ENCODE measurements around the gene CWC25. TPM values are rescaled to one million over a fixed set of nuclear protein-coding genes. Genes with fewer than 3 reads are reported as not detected.

CWC25 gene
- total RNA-seq, 1 donor from 2014 or later: 8.7 TPM

- TF ChIP-seq CTCF (IDR thresholded peaks at IDR 0.05; ENCODE audit: borderline replicate concordance): no peak
- H3K9me3 ChIP-seq (replicated peaks): no peaks in the 10 kb centered on the region
- intact Hi-C loops (cut with micrococcal nuclease): no loop called here
- peaks cover 44% of the 10 kb centered on the region for H3K36me3 ChIP-seq
- H3K27me3 ChIP-seq (ENCODE audit: low read depth): no peaks in the 10 kb centered on the region
- H3K4me1 ChIP-seq: peaks cover 34% of the 10 kb centered on the region
- peak within 1 kb of the TSS; percentile 72 for H3K4me3 ChIP-seq
- DNase-seq: peak; percentile 94
- peak within 1 kb of the TSS; percentile 97 for H3K27ac ChIP-seq (replicated peaks)
Observed at GRCh38 chr17:38853292-38854219, 28.4 kb upstream of the CWC25 start, which contains the start of gene RPL23. Gene RPL23 (minus strand): TSS chr17:38853721. CDS start chr17:38853710, 11 bp downstream.

GRCh38 chr17:38852771-38853291 lies 27.7 kb upstream of the CWC25 start:
- peak overlapping the region; percentile 97 for H3K27ac ChIP-seq (replicated peaks)
- intact Hi-C loops (cut with micrococcal nuclease): no loop called here
- peaks cover 34% of the 10 kb centered on the region for H3K4me1 ChIP-seq
- no peaks in the 10 kb centered on the region for H3K9me3 ChIP-seq (replicated peaks)
- no peak for DNase-seq
- no peaks in the 10 kb centered on the region for H3K27me3 ChIP-seq (ENCODE audit: low read depth)
- no peak for TF ChIP-seq CTCF (IDR thresholded peaks at IDR 0.05; ENCODE audit: borderline replicate concordance)
- peak overlapping the region; percentile 72 for H3K4me3 ChIP-seq
- peaks cover 51% of the 10 kb centered on the region for H3K36me3 ChIP-seq

GRCh38 chr17:38851434-38851833 lies 26.3 kb upstream of the CWC25 start:
- Histone ChIP-seq H3K27ac (replicated peaks) (no peak overlapping the region), H3K9me3 (replicated peaks) (no peaks in the 10 kb centered on the region), H3K4me3 (peak overlapping the region; percentile 72), H3K36me3 (peaks cover 62% of the 10 kb centered on the region), H3K27me3 (ENCODE audit: low read depth) (no peaks in the 10 kb centered on the region), H3K4me1 (peaks cover 34% of the 10 kb centered on the region)
- intact Hi-C loops (cut with micrococcal nuclease): no loop called here
- DNase-seq: no peak
- no peak for TF ChIP-seq CTCF (IDR thresholded peaks at IDR 0.05; ENCODE audit: borderline replicate concordance)

- H3K36me3 ChIP-seq: peaks cover 62% of the 10 kb centered on the region
- intact Hi-C loops (cut with micrococcal nuclease): no loop called here
- H3K4me3 ChIP-seq: no peak overlapping the region
- no peak for DNase-seq
- H3K4me1 ChIP-seq: peaks cover 34% of the 10 kb centered on the region
- no peak for TF ChIP-seq CTCF (IDR thresholded peaks at IDR 0.05; ENCODE audit: borderline replicate concordance)
- no peaks in the 10 kb centered on the region for H3K27me3 ChIP-seq (ENCODE audit: low read depth)
- no peak overlapping the region for H3K27ac ChIP-seq (replicated peaks)
- H3K9me3 ChIP-seq (replicated peaks): no peaks in the 10 kb centered on the region
Observed at GRCh38 chr17:38850374-38850773, 25.3 kb upstream of the CWC25 start.

- Histone ChIP-seq H3K27ac (replicated peaks) (no peak overlapping the region), H3K27me3 (ENCODE audit: low read depth) (no peaks in the 10 kb centered on the region), H3K4me1 (peaks cover 30% of the 10 kb centered on the region), H3K36me3 (peaks cover 62% of the 10 kb centered on the region), H3K9me3 (replicated peaks) (no peaks in the 10 kb centered on the region), H3K4me3 (no peak overlapping the region)
- intact Hi-C loops (cut with micrococcal nuclease): no loop called here
- no peak for DNase-seq
- TF ChIP-seq CTCF (IDR thresholded peaks at IDR 0.05; ENCODE audit: borderline replicate concordance): no peak
Observed at GRCh38 chr17:38848939-38849605, 24.0 kb upstream of the CWC25 start.
